Left lung (tissue), 10 donors: ENCODE results near the gene KCNQ1OT1. TPM values are rescaled to one million over a fixed set of nuclear protein-coding genes. Genes with fewer than 3 reads are reported as not detected.
A peak's percentile ranks its signal among the peaks of the same experiment; 100 is the strongest.

Experiments
- ATAC-seq: fragments of 200-7000 bp; cut with Tn5 transposase; one replicate; pipeline ENCODE4 v1.9.1; 2020; ENCODE audit warnings: moderate library complexity
- DNase-seq, 4 donors: peaks; one replicate each; pipeline ENCODE4 v3.0.0-alpha.2; 2013 to 2020
- H3K27ac ChIP-seq, 2 donors: fragments of 200-600 bp; sonication (generic) in 1 of 2; one replicate each; pipeline versions ENCODE4 v1.5.0 to v1.8.0; 2020 to 2021
- H3K27me3 ChIP-seq, 2 donors: fragments of 200-600 bp; sonication (generic) in 1 of 2; one replicate each; pipeline versions ENCODE4 v1.5.0 to v1.8.0; 2020 to 2021
- H3K36me3 ChIP-seq, 2 donors: fragments of 200-600 bp; sonication (generic) in 1 of 2; one replicate each; pipeline versions ENCODE4 v1.5.0 to v1.8.0; 2020 to 2021
- H3K4me1 ChIP-seq, 2 donors: fragments of 200-600 bp; one replicate each; pipeline ENCODE4 v1.8.0; 2021
- H3K4me3 ChIP-seq, 2 donors: fragments of 200-600 bp; sonication (generic) in 1 of 2; one replicate each; pipeline versions ENCODE4 v1.5.0 to v1.8.0; 2020 to 2021; ENCODE audit warnings: mild to moderate bottlenecking in 1 of 2
- H3K9me3 ChIP-seq, 2 donors: fragments of 200-600 bp; sonication (generic) in 1 of 2; one replicate each; pipeline versions ENCODE4 v1.5.0 to v1.8.0; 2020 to 2021
- intact Hi-C, 2 donors: fragments of 100-400 bp; cut with DNase I; formaldehyde crosslinking; loops; one replicate each; pipeline versions ENCODE4 v1.11.2 to v1.14.2; 2022
- polyA plus RNA-seq, 6 donors: library from polyadenylated mRNA; unstranded; fragments of 120-200 nt; gene quantifications; one replicate each; pipeline ENCODE4 v1.2.1, GENCODE V29; 2013; ENCODE audit not compliant: insufficient read length in 6 of 6
- total RNA-seq, 2 donors: library from RNA; stranded (reverse); fragmentation: NEBNext Ultra II Directional; extraction: Animal tissue kit (Norgen Biotek cat#: 25700); gene quantifications; one replicate each; pipeline ENCODE4 v1.2.1, GENCODE V29; 2021
- TF ChIP-seq, protein P1 (sequence below), 2 donors: fragments of 200-600 bp; sonication (generic) in 1 of 2; IDR thresholded peaks; one replicate each; pipeline versions ENCODE4 v1.5.0 to v1.8.0; 2021; ENCODE audit warnings: antibody characterized with exemption in 2 of 2
- donor health status: DM: no; HTN: yes; CAD: no.
- donor health status: DM: no; HTN: no; CAD: no.

Gene KCNQ1OT1
- total and polyA plus RNA-seq, 8 donors = 1.9 to 2.9 (median 2.7) TPM

DNA sequence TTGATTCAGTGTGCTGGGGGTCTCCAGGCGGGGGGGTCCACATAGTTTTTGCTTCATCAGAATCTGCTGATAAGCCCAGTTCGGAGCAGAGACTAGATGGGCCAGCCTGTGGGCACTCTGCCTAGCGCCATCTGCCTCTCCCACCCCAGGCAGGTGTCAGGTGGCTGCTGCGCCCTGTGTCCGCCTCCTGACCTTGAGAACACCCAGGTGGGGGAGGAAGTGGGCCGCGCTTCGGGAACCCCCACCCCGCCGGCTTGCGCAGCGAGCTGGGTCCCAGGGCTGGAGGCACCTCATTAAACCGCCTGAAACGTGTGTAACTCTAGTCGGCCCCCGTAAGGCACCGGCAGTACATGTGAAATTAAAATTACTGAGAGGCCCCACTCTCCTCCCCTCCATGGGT is 141.4 kb downstream of the KCNQ1OT1 start:
- DNase-seq = peak in 2 of 4 donors; percentile 12 to 64
- H3K4me1 ChIP-seq = peaks cover 0 to 9% of the 10 kb centered on the region in 2 donors
- ATAC-seq = no peak
- H3K4me3 ChIP-seq = no peak overlapping the region
- intact Hi-C loops = no loop called here
- H3K27me3 ChIP-seq = no peaks in the 10 kb centered on the region
- no peak overlapping the region for H3K27ac ChIP-seq
- peaks cover 0 to 4% of the 10 kb centered on the region in 2 donors for H3K9me3 ChIP-seq
- TF ChIP-seq, protein P1, sequence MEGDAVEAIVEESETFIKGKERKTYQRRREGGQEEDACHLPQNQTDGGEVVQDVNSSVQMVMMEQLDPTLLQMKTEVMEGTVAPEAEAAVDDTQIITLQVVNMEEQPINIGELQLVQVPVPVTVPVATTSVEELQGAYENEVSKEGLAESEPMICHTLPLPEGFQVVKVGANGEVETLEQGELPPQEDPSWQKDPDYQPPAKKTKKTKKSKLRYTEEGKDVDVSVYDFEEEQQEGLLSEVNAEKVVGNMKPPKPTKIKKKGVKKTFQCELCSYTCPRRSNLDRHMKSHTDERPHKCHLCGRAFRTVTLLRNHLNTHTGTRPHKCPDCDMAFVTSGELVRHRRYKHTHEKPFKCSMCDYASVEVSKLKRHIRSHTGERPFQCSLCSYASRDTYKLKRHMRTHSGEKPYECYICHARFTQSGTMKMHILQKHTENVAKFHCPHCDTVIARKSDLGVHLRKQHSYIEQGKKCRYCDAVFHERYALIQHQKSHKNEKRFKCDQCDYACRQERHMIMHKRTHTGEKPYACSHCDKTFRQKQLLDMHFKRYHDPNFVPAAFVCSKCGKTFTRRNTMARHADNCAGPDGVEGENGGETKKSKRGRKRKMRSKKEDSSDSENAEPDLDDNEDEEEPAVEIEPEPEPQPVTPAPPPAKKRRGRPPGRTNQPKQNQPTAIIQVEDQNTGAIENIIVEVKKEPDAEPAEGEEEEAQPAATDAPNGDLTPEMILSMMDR (IDR thresholded peaks at IDR 0.05) = no peak
- no peaks in the 10 kb centered on the region for H3K36me3 ChIP-seq

Other genes with a start within 250 kb of the KCNQ1OT1 start
- 10 to 100 TPM; 18.0 to 31.7 TPM for gene CDKN1C, start 185.8 kb upstream of the KCNQ1OT1 start, total RNA-seq
- gene CDKN1C, start 185.8 kb upstream of the KCNQ1OT1 start, polyA plus RNA-seq = 10 to 100 TPM; 52.2 to 90.1 (median 74.3) TPM
- gene PHLDA2, start 229.4 kb upstream of the KCNQ1OT1 start, total RNA-seq = 10 to 100 TPM; 28.3 to 50.0 TPM
- gene PHLDA2, start 229.4 kb upstream of the KCNQ1OT1 start, polyA plus RNA-seq = 1 to 10 TPM in 1 of 6 donors, under 1 TPM in 4, not detected in 1; 0.23 to 1.7 (median 0.69) TPM